K562 (cell line): ENCODE measurements around the gene PCSK6. TPM values are rescaled to one million over a fixed set of nuclear protein-coding genes. Genes with fewer than 3 reads are reported as not detected.

Experiments
- CBFA2T2 ChIP-seq: fragments of 450-650 bp; conservative IDR thresholded peaks from 2 replicates; pipeline ENCODE4 v1.6.1; 2017; ENCODE audit warnings: mild to moderate bottlenecking
- CREB1 ChIP-seq, 2 experiments: sonication (generic) in 1 of 2; formaldehyde crosslinking in 1 of 2; IDR thresholded peaks; 2 replicates each; pipeline versions ENCODE4 v1.6.1 to v1.8.0; 2012 to 2022; ENCODE audit warnings: inconsistent platforms in 1 of 2, mild to moderate bottlenecking in 1 of 2, missing genetic modification reagents in 1 of 2, moderate library complexity in 1 of 2
- DIDO1 ChIP-seq: fragments of 450-650 bp; IDR thresholded peaks from 2 replicates; pipeline ENCODE4 v1.6.1; 2016; ENCODE audit warnings: low read depth, missing biosample characterization, missing genetic modification characterization
- FOXK1 ChIP-seq: sonication (generic); formaldehyde crosslinking; IDR thresholded peaks from 2 replicates; pipeline ENCODE4 v1.8.0; 2022; ENCODE audit warnings: missing genetic modification reagents, mild to moderate bottlenecking, borderline replicate concordance
- GATA2 ChIP-seq: sonication (generic); formaldehyde crosslinking; IDR thresholded peaks from 2 replicates; pipeline ENCODE4 v1.4.0; 2020; ENCODE audit warnings: mild to moderate bottlenecking, missing genetic modification reagents
- HSF4 ChIP-seq: fragments of 250-450 bp; sonication (Bioruptor Pico); IDR thresholded peaks from 2 replicates; pipeline ENCODE4 v2.1.2; 2022; ENCODE audit warnings: mild to moderate bottlenecking, moderate library complexity, borderline replicate concordance
- KHSRP ChIP-seq: fragments of 450-650 bp; IDR thresholded peaks from 2 replicates; pipeline ENCODE4 v1.6.1; 2017
- L3MBTL2 ChIP-seq: fragments of 450-650 bp; IDR thresholded peaks from 2 replicates; pipeline ENCODE4 v1.6.1; 2016; ENCODE audit warnings: mild to moderate bottlenecking, moderate library complexity
- MAFF ChIP-seq: IDR thresholded peaks from 2 replicates; pipeline ENCODE4 v1.6.1; 2012; ENCODE audit warnings: low read length, improper control_type of control experiment
- MAFK ChIP-seq: IDR thresholded peaks from 2 replicates; pipeline ENCODE4 v1.6.1; 2011; ENCODE audit warnings: low read length, improper control_type of control experiment
- MYC ChIP-seq, 2 experiments: fragments of 250-450 bp in 1 of 2; sonication (Bioruptor Pico) in 1 of 2; IDR thresholded peaks; 2 replicates each; pipeline versions ENCODE4 v1.5.1 to v1.6.1; 2012 to 2021; ENCODE audit warnings: low read depth in 2 of 2, borderline replicate concordance in 1 of 2, improper control_type of control experiment in 1 of 2, low read length in 1 of 2, mild to moderate bottlenecking in 1 of 2, moderate library complexity in 1 of 2
- PBX2 ChIP-seq, 2 experiments: IDR thresholded peaks in 1 of 2; conservative IDR thresholded peaks in 1 of 2; 2 replicates each; pipeline ENCODE4 v1.6.1; 2016; ENCODE audit warnings: low read depth in 2 of 2, mild to moderate bottlenecking in 1 of 2, missing compliant biosample characterization in 1 of 2, missing genetic modification characterization in 1 of 2, moderate library complexity in 1 of 2
- PHF20 ChIP-seq: fragments of 450-650 bp; IDR thresholded peaks from 2 replicates; pipeline ENCODE4 v1.6.1; 2018; ENCODE audit not compliant: partially characterized antibody
- RFX1 ChIP-seq: fragments of 450-650 bp; IDR thresholded peaks from 2 replicates; pipeline ENCODE4 v1.6.1; 2016; ENCODE audit warnings: mild to moderate bottlenecking, moderate library complexity
- SMAD3 ChIP-seq: fragments of 450-650 bp; formaldehyde crosslinking; conservative IDR thresholded peaks from 2 replicates; pipeline ENCODE4 v1.4.0; 2020; ENCODE audit warnings: mild to moderate bottlenecking
- STAT5A ChIP-seq: IDR thresholded peaks from 2 replicates; pipeline ENCODE4 v1.6.1; 2012; ENCODE audit warnings: low read length, inconsistent platforms, borderline replicate concordance
- TAL1 ChIP-seq: fragments of 450-650 bp; IDR thresholded peaks from 2 replicates; pipeline ENCODE4 v1.6.1; 2016; ENCODE audit warnings: mild to moderate bottlenecking
- ZEB2 ChIP-seq: fragments of 450-650 bp; IDR thresholded peaks from 2 replicates; pipeline ENCODE4 v1.6.1; 2016
- ZNF175 ChIP-seq: fragments of 200-800 bp; sonication (Bioruptor generic); IDR thresholded peaks from 2 replicates; pipeline ENCODE4 v1.6.1; 2016; ENCODE audit warnings: low read depth, mild to moderate bottlenecking, missing genetic modification characterization, missing compliant biosample characterization
- ZNF644 ChIP-seq: fragments of 200-800 bp; sonication (Bioruptor generic); IDR thresholded peaks from 2 replicates; pipeline ENCODE4 v1.6.1; 2016; ENCODE audit warnings: low read depth, missing genetic modification characterization, missing compliant biosample characterization
- polyA plus RNA-seq, 8 experiments: library from polyadenylated mRNA; depleted of rRNA in 4 of 8; stranded (reverse) in 5 of 8; unstranded in 3 of 8; fragments of >200 nt; fragmentation: Nextera tagmentation in 2 of 8; fragmentation: Illumina TruSeq in 1 of 8; extraction: Ambion mirVana in 2 of 8; extraction: Trizol in 1 of 8; gene quantifications; 2 replicates each; pipeline versions ENCODE4 v1.2.1 to v1.2.3, GENCODE V29; 2011 to 2014; ENCODE audit warnings: inconsistent platforms in 1 of 8, missing spikeins in 1 of 8
- total RNA-seq, 7 experiments: library from RNA; depleted of rRNA in 6 of 7; stranded (reverse); fragments of >200 nt in 6 of 7; fragmentation: Illumina TruSeq in 2 of 7; extraction: Trizol in 2 of 7; gene quantifications; 2 replicates each; pipeline versions ENCODE4 v1.2.1 to v1.2.3, GENCODE V29; 2011 to 2021; ENCODE audit warnings: low replicate concordance in 1 of 7
- TF ChIP-seq, protein P1 (sequence below): sonication (generic); formaldehyde crosslinking; IDR thresholded peaks from 2 replicates; pipeline ENCODE4 v1.9.0; 2022; ENCODE audit warnings: mild to moderate bottlenecking, missing genetic modification reagents
- TF ChIP-seq, protein P2 (sequence below), 2 experiments: fragments of 250-450 bp in 1 of 2; fragments of 450-650 bp in 1 of 2; sonication (Bioruptor Pico) in 1 of 2; IDR thresholded peaks; 2 replicates each; pipeline versions ENCODE4 v1.6.1 to v1.8.0; 2016 to 2021; ENCODE audit warnings: mild to moderate bottlenecking in 2 of 2, moderate library complexity in 2 of 2, missing compliant biosample characterization in 1 of 2, missing genetic modification characterization in 1 of 2
- TF ChIP-seq, protein P3 (sequence below): fragments of 450-650 bp; IDR thresholded peaks from 2 replicates; pipeline ENCODE4 v1.6.1; 2014; ENCODE audit warnings: low read depth, mild to moderate bottlenecking, moderate library complexity, borderline replicate concordance

Gene PCSK6
- total and polyA plus RNA-seq, 9 of the 15 experiments (the other 6 are each of a cell fraction or from before 2014, with no cell fraction given): 2.2 to 32.6 (median 14.5) TPM

- TF ChIP-seq PBX2 (CRISPR knock-in tag; IDR thresholded peaks at IDR 0.05; ENCODE audit: low read depth): no peak
- TF ChIP-seq PBX2 (tag; conservative IDR thresholded peaks at IDR 0.05; ENCODE audit: low read depth): peak; percentile 24; the same call in 1 of the 2 replicates
- TF ChIP-seq HSF4 (CRISPR knock-in tag): no peak
- 0 out of 2 replicates have a peak, but pooled peaks have one; percentile 46 for TF ChIP-seq KHSRP
- TF ChIP-seq STAT5A: peak; percentile 80
- TF ChIP-seq, protein P1, sequence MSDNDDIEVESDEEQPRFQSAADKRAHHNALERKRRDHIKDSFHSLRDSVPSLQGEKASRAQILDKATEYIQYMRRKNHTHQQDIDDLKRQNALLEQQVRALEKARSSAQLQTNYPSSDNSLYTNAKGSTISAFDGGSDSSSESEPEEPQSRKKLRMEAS (CRISPR knock-in tag): 0 out of 2 replicates have a peak, but pooled peaks have one; percentile 17
- TF ChIP-seq DIDO1 (tag): 0 out of 2 replicates have a peak, but pooled peaks have one; percentile 36
- TF ChIP-seq, protein P2, sequence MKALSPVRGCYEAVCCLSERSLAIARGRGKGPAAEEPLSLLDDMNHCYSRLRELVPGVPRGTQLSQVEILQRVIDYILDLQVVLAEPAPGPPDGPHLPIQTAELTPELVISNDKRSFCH (CRISPR knock-in tag; IDR thresholded peaks at IDR 0.05): no peak
- TF ChIP-seq, protein P2 (tag; IDR thresholded peaks at IDR 0.05): peak; percentile 75
- peak; percentile 92 for TF ChIP-seq CBFA2T2
- peak; percentile 82 for TF ChIP-seq FOXK1
- 0 out of 2 replicates have a peak, but pooled peaks have one; percentile 44 for TF ChIP-seq SMAD3
- 0 out of 2 replicates have a peak, but pooled peaks have one; percentile 39 for TF ChIP-seq ZNF175 (CRISPR knock-in tag)
- peak; percentile 68 for TF ChIP-seq PHF20
- peak; percentile 80 for TF ChIP-seq GATA2 (CRISPR knock-in tag)
- peak; percentile 91 for TF ChIP-seq TAL1
- peak; percentile 82 for TF ChIP-seq MAFK
- TF ChIP-seq ZNF644 (tag): 0 out of 2 replicates have a peak, but pooled peaks have one; percentile 47
- TF ChIP-seq RFX1: no peak
- peak; percentile 90 for TF ChIP-seq MAFF
- TF ChIP-seq, protein P3, sequence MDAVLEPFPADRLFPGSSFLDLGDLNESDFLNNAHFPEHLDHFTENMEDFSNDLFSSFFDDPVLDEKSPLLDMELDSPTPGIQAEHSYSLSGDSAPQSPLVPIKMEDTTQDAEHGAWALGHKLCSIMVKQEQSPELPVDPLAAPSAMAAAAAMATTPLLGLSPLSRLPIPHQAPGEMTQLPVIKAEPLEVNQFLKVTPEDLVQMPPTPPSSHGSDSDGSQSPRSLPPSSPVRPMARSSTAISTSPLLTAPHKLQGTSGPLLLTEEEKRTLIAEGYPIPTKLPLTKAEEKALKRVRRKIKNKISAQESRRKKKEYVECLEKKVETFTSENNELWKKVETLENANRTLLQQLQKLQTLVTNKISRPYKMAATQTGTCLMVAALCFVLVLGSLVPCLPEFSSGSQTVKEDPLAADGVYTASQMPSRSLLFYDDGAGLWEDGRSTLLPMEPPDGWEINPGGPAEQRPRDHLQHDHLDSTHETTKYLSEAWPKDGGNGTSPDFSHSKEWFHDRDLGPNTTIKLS: peak; percentile 33; the same call in 1 of the 2 replicates
- TF ChIP-seq MYC (IDR thresholded peaks at IDR 0.05; ENCODE audit: low read depth, low read length): peak; percentile 69
- TF ChIP-seq MYC (CRISPR knock-in tag; IDR thresholded peaks at IDR 0.05; ENCODE audit: borderline replicate concordance, low read depth): no peak
- peak; percentile 54; the same call in 1 of the 2 replicates for TF ChIP-seq L3MBTL2
- peak; percentile 88 for TF ChIP-seq ZEB2
- TF ChIP-seq CREB1 (IDR thresholded peaks at IDR 0.05): peak; percentile 41; the same call in 1 of the 2 replicates
- TF ChIP-seq CREB1 (CRISPR knock-in tag; IDR thresholded peaks at IDR 0.05): peak; percentile 61
These were observed 233.8 kb downstream of the PCSK6 start (continued) for GRCh38 chr15:101255615-101256241.
